ENCODE data around the gene FAHD2A. TPM values are rescaled to one million over a fixed set of nuclear protein-coding genes. Genes with fewer than 3 reads are reported as not detected.

FAHD2A gene
- total RNA-seq, 3 donors from 2014 or later: 30.3 to 37.6 (median 34.3) TPM

DNA sequence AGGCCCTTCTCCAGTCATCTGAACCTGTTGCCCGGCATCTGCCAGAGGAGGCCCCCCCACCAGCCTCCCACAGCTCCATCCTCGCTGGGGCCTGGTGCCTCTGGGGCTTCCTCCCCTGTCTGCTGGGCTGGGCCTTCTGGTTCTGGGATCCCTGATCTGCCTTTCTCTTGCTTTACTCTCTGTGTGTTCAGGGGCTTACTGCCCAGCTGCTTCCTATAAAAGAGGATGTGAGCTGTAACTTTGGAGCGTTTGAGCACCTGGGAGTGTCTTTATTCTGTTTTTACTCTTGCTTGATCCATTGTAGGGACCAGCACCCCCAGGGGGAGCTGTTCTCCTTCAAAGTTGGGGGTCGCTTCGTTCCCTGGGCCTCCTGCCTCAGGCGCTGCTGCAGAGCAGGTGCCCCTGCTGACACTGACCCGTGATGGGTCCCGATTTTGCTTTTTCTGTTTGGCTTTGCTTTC lies 23.1 kb upstream of the FAHD2A start:
- TF ChIP-seq, protein P1, sequence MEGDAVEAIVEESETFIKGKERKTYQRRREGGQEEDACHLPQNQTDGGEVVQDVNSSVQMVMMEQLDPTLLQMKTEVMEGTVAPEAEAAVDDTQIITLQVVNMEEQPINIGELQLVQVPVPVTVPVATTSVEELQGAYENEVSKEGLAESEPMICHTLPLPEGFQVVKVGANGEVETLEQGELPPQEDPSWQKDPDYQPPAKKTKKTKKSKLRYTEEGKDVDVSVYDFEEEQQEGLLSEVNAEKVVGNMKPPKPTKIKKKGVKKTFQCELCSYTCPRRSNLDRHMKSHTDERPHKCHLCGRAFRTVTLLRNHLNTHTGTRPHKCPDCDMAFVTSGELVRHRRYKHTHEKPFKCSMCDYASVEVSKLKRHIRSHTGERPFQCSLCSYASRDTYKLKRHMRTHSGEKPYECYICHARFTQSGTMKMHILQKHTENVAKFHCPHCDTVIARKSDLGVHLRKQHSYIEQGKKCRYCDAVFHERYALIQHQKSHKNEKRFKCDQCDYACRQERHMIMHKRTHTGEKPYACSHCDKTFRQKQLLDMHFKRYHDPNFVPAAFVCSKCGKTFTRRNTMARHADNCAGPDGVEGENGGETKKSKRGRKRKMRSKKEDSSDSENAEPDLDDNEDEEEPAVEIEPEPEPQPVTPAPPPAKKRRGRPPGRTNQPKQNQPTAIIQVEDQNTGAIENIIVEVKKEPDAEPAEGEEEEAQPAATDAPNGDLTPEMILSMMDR (IDR thresholded peaks at IDR 0.05): no peak
- ATAC-seq (no peak), DNase-seq (no peak)
- H3K36me3 ChIP-seq (ENCODE audit: low read depth): no peaks in the 10 kb centered on the region
- H3K4me1 ChIP-seq (ENCODE audit: low read depth): peaks cover 3% of the 10 kb centered on the region
- no peaks in the 10 kb centered on the region for H3K9me3 ChIP-seq
- intact Hi-C loops (cut with DNase I, micrococcal nuclease): no loop called here
- H3K4me3 ChIP-seq: no peak overlapping the region

DNA sequence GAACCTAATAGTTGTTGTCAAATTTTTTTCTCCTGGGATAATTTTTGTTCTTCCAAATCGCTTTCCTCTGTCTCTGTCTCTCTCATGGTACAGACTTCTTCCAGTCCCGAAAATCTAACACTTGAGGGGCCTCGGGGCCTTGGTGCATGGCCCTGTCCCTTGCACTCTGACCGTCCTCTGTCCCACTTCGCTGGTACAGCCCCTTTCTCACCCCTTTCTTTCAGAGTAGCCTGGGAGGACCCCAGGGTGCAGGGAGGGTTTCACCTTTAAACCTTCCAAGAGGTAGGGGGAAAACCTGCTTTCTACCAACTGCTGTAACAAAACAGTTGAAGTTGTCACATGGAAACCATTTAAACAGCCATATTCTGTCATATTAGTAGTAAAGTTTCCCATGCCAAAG lies 22.2 kb upstream of the FAHD2A start:
- Histone ChIP-seq H3K4me3 (no peak overlapping the region), H3K4me1 (ENCODE audit: low read depth) (peaks cover 10% of the 10 kb centered on the region), H3K9me3 (no peaks in the 10 kb centered on the region), H3K36me3 (ENCODE audit: low read depth) (no peaks in the 10 kb centered on the region)
- DNase-seq (no peak), ATAC-seq (no peak)
- TF ChIP-seq, protein P1 (IDR thresholded peaks at IDR 0.05): no peak
- intact Hi-C loops (cut with DNase I, micrococcal nuclease): no loop called here

DNA sequence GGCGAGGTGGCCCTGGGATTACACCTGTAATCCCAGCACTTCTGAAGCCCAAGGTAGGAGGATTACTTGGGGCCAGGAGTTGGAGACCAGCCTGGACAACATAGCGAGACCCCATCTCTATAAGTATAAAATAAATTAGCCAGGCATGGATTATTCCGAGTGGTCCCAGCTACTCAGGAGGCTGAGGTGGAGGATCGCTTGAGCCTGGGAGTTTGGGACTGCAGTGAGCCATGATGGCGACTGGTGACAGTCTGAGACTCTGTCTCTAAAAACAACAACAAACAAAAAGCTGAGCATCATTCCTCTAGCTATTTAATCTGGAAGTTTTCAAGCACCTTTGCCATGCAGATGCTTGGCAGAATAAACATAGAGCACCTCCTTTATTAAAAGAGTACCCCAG lies 21.8 kb upstream of the FAHD2A start:
- no peak for DNase-seq
- Histone ChIP-seq H3K9me3 (no peaks in the 10 kb centered on the region), H3K4me3 (no peak overlapping the region), H3K36me3 (ENCODE audit: low read depth) (no peaks in the 10 kb centered on the region), H3K4me1 (ENCODE audit: low read depth) (peaks cover 14% of the 10 kb centered on the region)
- no peak for ATAC-seq
- intact Hi-C loops (cut with DNase I, micrococcal nuclease): no loop called here
- TF ChIP-seq, protein P1 (IDR thresholded peaks at IDR 0.05): no peak

DNA sequence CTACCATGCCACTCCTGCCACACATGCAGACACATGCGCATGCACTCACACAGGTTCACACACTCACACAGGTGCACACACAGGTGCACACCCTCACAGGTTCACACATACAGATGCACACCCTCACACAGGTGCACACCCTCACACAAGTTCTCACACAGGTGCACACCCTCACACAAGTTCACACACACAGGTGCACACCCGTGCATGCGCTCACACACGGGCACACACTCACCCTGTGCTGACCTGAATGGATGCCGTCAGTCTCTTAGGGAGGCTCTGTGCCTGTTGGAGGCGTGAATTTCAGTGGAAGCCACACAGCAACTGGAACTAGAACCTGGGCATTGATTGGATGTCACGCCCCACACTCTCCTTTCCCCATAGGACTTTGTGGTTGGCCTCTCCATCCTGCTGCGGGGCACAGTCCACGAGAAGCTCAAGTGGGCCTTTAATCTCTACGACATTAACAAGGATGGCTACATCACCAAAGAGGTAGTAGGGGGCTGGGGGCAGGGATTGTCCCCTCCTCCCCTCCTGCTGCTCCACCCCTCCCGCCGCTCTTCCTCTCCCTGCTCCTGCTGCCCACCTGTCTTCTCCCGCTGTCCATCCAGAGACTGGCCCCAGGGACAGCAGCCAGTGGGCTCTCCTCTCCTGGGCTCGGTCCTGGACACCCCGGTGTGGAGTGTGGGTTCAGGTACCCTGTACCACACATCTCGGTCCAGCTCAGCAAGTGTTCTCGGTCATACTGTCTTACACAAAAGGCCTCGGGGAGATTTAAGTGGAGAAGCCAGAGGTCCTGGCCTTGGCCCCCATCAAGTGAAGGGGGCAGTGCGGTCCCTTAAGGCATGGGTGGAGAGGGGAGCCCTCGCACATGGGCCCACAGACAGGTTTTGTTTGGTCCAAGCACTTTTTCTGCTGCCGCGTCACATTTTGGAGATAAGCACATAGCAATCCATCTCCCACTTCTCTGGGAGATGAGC lies 21.0 kb upstream of the FAHD2A start:
- TF ChIP-seq, protein P1 (IDR thresholded peaks at IDR 0.05): no peak
- no peak overlapping the region for H3K4me3 ChIP-seq
- no peak for ATAC-seq

DNA sequence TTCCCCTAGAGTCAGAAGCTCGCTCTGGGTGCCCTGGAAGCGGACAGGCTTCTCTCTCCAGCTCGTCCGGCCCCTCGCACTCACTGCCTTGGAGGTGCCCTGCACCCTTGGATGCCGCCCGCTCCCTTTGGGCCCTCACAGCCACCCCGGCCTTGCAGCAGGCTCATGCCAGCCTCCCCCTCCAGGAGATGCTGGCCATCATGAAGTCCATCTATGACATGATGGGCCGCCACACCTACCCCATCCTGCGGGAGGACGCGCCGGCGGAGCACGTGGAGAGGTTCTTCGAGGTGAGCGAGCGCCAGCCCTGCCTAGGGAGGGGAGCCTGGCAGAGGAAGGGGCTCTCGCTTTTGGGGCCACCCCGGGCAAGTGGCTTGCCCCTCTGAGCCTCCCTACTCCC lies 20.3 kb upstream of the FAHD2A start:
- peaks cover 14% of the 10 kb centered on the region for H3K4me1 ChIP-seq (ENCODE audit: low read depth)
- H3K4me3 ChIP-seq: no peak overlapping the region
- no peaks in the 10 kb centered on the region for H3K9me3 ChIP-seq
- DNase-seq (no peak), ATAC-seq (no peak)
- no peaks in the 10 kb centered on the region for H3K36me3 ChIP-seq (ENCODE audit: low read depth)
- TF ChIP-seq, protein P1 (IDR thresholded peaks at IDR 0.05): no peak
- intact Hi-C loops (cut with DNase I, micrococcal nuclease): no loop called here

More for the DNA sequence above, 21.0 kb upstream of the FAHD2A start:
- intact Hi-C loops (cut with DNase I, micrococcal nuclease): no loop called here
- peaks cover 14% of the 10 kb centered on the region for H3K4me1 ChIP-seq (ENCODE audit: low read depth)
- DNase-seq: no peak
- H3K36me3 ChIP-seq (ENCODE audit: low read depth): no peaks in the 10 kb centered on the region
- no peaks in the 10 kb centered on the region for H3K9me3 ChIP-seq
